GM12878 (cell line): Measurements from ENCODE around the gene AFAP1L2. TPM values are rescaled to one million over a fixed set of nuclear protein-coding genes. Genes with fewer than 3 reads are reported as not detected.

ENCODE experiments used
- ATAC-seq: fragments of 200-7000 bp; cut with Tn5 transposase; 3 replicates; pipeline ENCODE4 v1.9.1; 2020; ENCODE audit warnings: mild to moderate bottlenecking, moderate library complexity
- BruUV-seq: library from RNA; stranded (reverse); fragments of 400-500 nt; replicated peaks from 2 replicates; lab custom pipeline; 2021; lab: Mats Ljungman, UMichigan
- CTCF ChIA-PET: fragments of 300-600 bp; sonication (Branson Sonifier 250); formaldehyde crosslinking; extraction: SDS; loops from one replicate; lab custom pipeline; 2021; ENCODE audit warnings: inconsistent platforms; lab: Yijun Ruan, JAX
- POLR2A ChIA-PET: fragments of 350-600 bp; formaldehyde crosslinking; extraction: SDS; loops from one replicate; lab custom pipeline; 2021; ENCODE audit warnings: inconsistent platforms; lab: Charles Lee
- RAD21 ChIA-PET: fragments of 300-600 bp; sonication (Branson Sonifier 250); formaldehyde crosslinking; loops from one replicate; lab custom pipeline; 2023; ENCODE audit warnings: antibody characterized with exemption; ENCODE audit not compliant: unreplicated experiment; lab: Charles Lee
- SMC1A ChIA-PET: fragments of 300-600 bp; sonication (Branson Sonifier 250); formaldehyde crosslinking; loops from one replicate; lab custom pipeline; 2023; ENCODE audit not compliant: unreplicated experiment, uncharacterized antibody; lab: Charles Lee
- DNase-seq: peaks from one replicate; pipeline ENCODE4 v3.0.0-alpha.2; 2011; ENCODE audit warnings: low read depth, low spot score
- FAIRE-seq: peaks from 3 replicates; lab custom pipeline; 2011; peaks lifted over from hg19 to GRCh38; lab: Jason Lieb, UNC
- H2AFZ ChIP-seq: 2 replicates; pipeline ENCODE4 v1.6.0; 2011; ENCODE audit warnings: low read depth, low read length, control low read depth; ENCODE audit not compliant: control insufficient read depth
- H3K27ac ChIP-seq: 2 replicates; pipeline ENCODE4 v1.5.1; 2011; ENCODE audit warnings: control low read depth; ENCODE audit not compliant: control insufficient read depth, insufficient read depth
- H3K27me3 ChIP-seq, 2 experiments: replicated peaks in 1 of 2; 2 replicates each; pipeline versions ENCODE4 v1.6.0 to v1.6.1; 2011; ENCODE audit warnings: low read length in 1 of 2; ENCODE audit not compliant: control insufficient read depth in 2 of 2, insufficient read depth in 2 of 2
- H3K36me3 ChIP-seq, 2 experiments: 2 replicates each; pipeline ENCODE4 v1.5.1; 2011; ENCODE audit warnings: low read length in 1 of 2; ENCODE audit not compliant: control insufficient read depth in 2 of 2, insufficient read depth in 2 of 2
- H3K4me1 ChIP-seq: 2 replicates; pipeline ENCODE4 v1.6.1; 2011; ENCODE audit warnings: mild to moderate bottlenecking, low read length, moderate library complexity, mixed read lengths; ENCODE audit not compliant: control insufficient read depth, insufficient read depth
- H3K4me2 ChIP-seq: 2 replicates; pipeline ENCODE4 v1.6.0; 2011; ENCODE audit warnings: control low read depth; ENCODE audit not compliant: control insufficient read depth, insufficient read depth
- H3K4me3 ChIP-seq: fragments of 200-600 bp; sonication (generic); 2 replicates; pipeline ENCODE4 v1.5.1; 2016
- H3K79me2 ChIP-seq: 2 replicates; pipeline ENCODE4 v1.6.0; 2011; ENCODE audit warnings: low read length; ENCODE audit not compliant: control insufficient read depth, insufficient read depth
- H3K9ac ChIP-seq: 2 replicates; pipeline ENCODE4 v1.8.0; 2011; ENCODE audit warnings: low read length, control low read depth, mixed read lengths; ENCODE audit not compliant: control insufficient read depth, insufficient read depth
- H3K9me3 ChIP-seq: replicated peaks from 3 replicates; pipeline ENCODE4 v1.5.1; 2011; ENCODE audit warnings: mild to moderate bottlenecking, low read length; ENCODE audit not compliant: control insufficient read depth, insufficient read depth
- H4K20me1 ChIP-seq: 2 replicates; pipeline ENCODE4 v1.6.0; 2011; ENCODE audit not compliant: control insufficient read depth, insufficient read depth
- CHD2 ChIP-seq: IDR thresholded peaks from 2 replicates; pipeline ENCODE4 v1.6.1; 2011; ENCODE audit warnings: low read depth, low read length, improper control_type of control experiment, borderline replicate concordance
- CREM ChIP-seq: IDR thresholded peaks from 2 replicates; pipeline ENCODE4 v1.6.1; 2014; ENCODE audit warnings: antibody characterized with exemption, low read depth
- HCFC1 ChIP-seq: fragments of 150-350 bp; IDR thresholded peaks from 2 replicates; pipeline ENCODE4 v1.6.1; 2014; ENCODE audit warnings: low read length
- POU2F2 ChIP-seq: IDR thresholded peaks from 3 replicates; pipeline ENCODE4 v1.6.1; 2011; ENCODE audit warnings: low read depth, mild to moderate bottlenecking, low read length, borderline replicate concordance
- PRDM15 ChIP-seq: fragments of 450-650 bp; formaldehyde crosslinking; IDR thresholded peaks from 2 replicates; pipeline ENCODE4 v1.4.0; 2020; ENCODE audit warnings: mild to moderate bottlenecking, moderate library complexity
- RELB ChIP-seq: fragments of 450-650 bp; IDR thresholded peaks from 2 replicates; pipeline ENCODE4 v1.6.1; 2017; ENCODE audit warnings: low read depth, mild to moderate bottlenecking, moderate library complexity
- RFX5 ChIP-seq: IDR thresholded peaks from 2 replicates; pipeline ENCODE4 v1.6.1; 2011; ENCODE audit warnings: low read depth, low read length, improper control_type of control experiment
- RUNX3 ChIP-seq: IDR thresholded peaks from 2 replicates; pipeline ENCODE4 v1.6.1; 2012; ENCODE audit warnings: low read length, inconsistent platforms
- ZBTB4 ChIP-seq: fragments of 450-650 bp; formaldehyde crosslinking; IDR thresholded peaks from 2 replicates; pipeline ENCODE4 v1.4.0; 2022; ENCODE audit warnings: mild to moderate bottlenecking, moderate library complexity
- ZBTB40 ChIP-seq: fragments of 450-650 bp; IDR thresholded peaks from 2 replicates; pipeline ENCODE4 v1.6.1; 2016; ENCODE audit warnings: mild to moderate bottlenecking, moderate library complexity, borderline replicate concordance
- WGBS: methylation state at CpG from one replicate; pipeline ENCODE4 v1.1.6; 2016; ENCODE audit warnings: low lambda C conversion rate; ENCODE audit not compliant: insufficient replicate concordance, insufficient coverage; ENCODE audit errors: missing lambda C conversion rate; 5-methylcytosine and 5-hydroxymethylcytosine counted together
- in situ Hi-C: fragments of 300-500 bp; cut with MboI; formaldehyde crosslinking; loops from 9 replicates; pipeline ENCODE4 v1.14.3; 2018; ENCODE audit warnings: mixed read lengths
- intact Hi-C: fragments of 100-400 bp; cut with micrococcal nuclease; formaldehyde crosslinking; loops from one replicate; pipeline ENCODE4 v1.14.2; 2022; ENCODE audit not compliant: unreplicated experiment
- polyA plus RNA-seq, 11 experiments: library from polyadenylated mRNA; depleted of rRNA in 4 of 11; unstranded in 6 of 11; stranded (reverse) in 5 of 11; fragments of >200 nt; fragmentation: Nextera tagmentation in 4 of 11; fragmentation: Illumina TruSeq in 1 of 11; extraction: Ambion mirVana in 4 of 11; extraction: Trizol in 1 of 11; gene quantifications; 1 replicate in 1 of 11; 2 replicates in 10 of 11; pipeline versions ENCODE4 v1.2.1 to v1.2.3, GENCODE V29; 2011 to 2016; ENCODE audit warnings: inconsistent platforms in 2 of 11, missing spikeins in 2 of 11, low read depth in 1 of 11
- total RNA-seq, 4 experiments: library from RNA; depleted of rRNA in 3 of 4; stranded (reverse); fragments of >200 nt in 3 of 4; fragmentation: Illumina TruSeq in 1 of 4; extraction: Trizol in 1 of 4; gene quantifications; 2 replicates each; pipeline versions ENCODE4 v1.2.1 to v1.2.3, GENCODE V29; 2013 to 2021

AFAP1L2 gene
- total and polyA plus RNA-seq, 10 of the 15 experiments (the other 5 are each of a cell fraction or from before 2014, with no cell fraction given) = 0.03 to 4.0 (median 0.34) TPM

DNA sequence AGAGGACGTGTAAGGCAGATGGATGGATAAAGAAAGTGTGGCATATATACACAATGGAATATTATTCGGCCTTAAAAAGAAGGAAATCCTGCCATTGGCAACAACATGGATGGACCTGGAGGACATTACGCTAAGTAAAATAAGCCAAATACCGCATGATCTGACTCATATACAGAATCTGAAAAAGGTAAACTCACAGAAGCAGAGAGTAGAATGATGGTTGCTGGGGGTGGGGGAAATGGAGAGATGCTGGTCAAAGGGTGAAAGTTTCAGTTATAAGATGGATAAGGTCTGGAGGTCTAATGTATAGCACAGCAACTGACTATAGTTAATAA lies 36.3 kb downstream of the AFAP1L2 start:
- Histone ChIP-seq H3K36me3 (no peaks in the 10 kb centered on the region), H3K9me3 (no peaks in the 10 kb centered on the region), H3K27ac (no peak overlapping the region), H3K27me3 (no peaks in the 10 kb centered on the region), H3K4me2 (no peak overlapping the region), H3K9ac (no peak overlapping the region), H2AFZ (no peak overlapping the region), H3K4me3 (no peak overlapping the region), H4K20me1 (no peaks in the 10 kb centered on the region), H3K4me1 (peaks cover 10% of the 10 kb centered on the region), H3K79me2 (no peaks in the 10 kb centered on the region)
- intact Hi-C loops = no loop called here
- SMC1A ChIA-PET = interaction anchor here (1.0 to 2.4 kb wide), 4 partner anchors 11 to 29 kb away, joined by 3 to 17 read pairs (median 6); no protein-coding TSS in a partner anchor
- no peak for DNase-seq
- peak; percentile 15; the same call in 2 of the 3 replicates for ATAC-seq
- BruUV-seq = no TSS peak
- RAD21 ChIA-PET = interaction anchor here (1.1 to 2.3 kb wide), 4 partner anchors 19 to 64 kb away, joined by 4 to 8 read pairs (median 8); no protein-coding TSS in a partner anchor
- POLR2A ChIA-PET = interaction anchor here (0.6 kb wide), 1 partner anchor 19 kb away, joined by 7 read pairs; no protein-coding TSS in a partner anchor
- in situ Hi-C loops = no loop called here
- TF ChIP-seq RELB (no peak), POU2F2 (no peak), HCFC1 (no peak), PRDM15 (CRISPR knock-in tag) (no peak), CREM (no peak), RUNX3 (no peak), CHD2 (no peak), ZBTB40 (no peak), ZBTB4 (no peak), RFX5 (no peak)
- CTCF ChIA-PET = no interaction called here
- WGBS = 44% methylated on average over 4 of the region's 4 CpGs
- FAIRE-seq = no peak
